GM23248 (cell line): ENCODE results near the gene FAM114A2.

Experiments
- EZH2 ChIP-seq: fragments of 200-600 bp; sonication (generic); IDR thresholded peaks from 2 replicates; pipeline ENCODE4 v1.6.1; 2018; ENCODE audit warnings: antibody characterized with exemption, mild to moderate bottlenecking; ENCODE audit not compliant: insufficient read depth, poor library complexity, severe bottlenecking
- EZH2phosphoT487 ChIP-seq: fragments of 200-600 bp; sonication (generic); IDR thresholded peaks from 2 replicates; pipeline ENCODE4 v1.6.1; 2018; ENCODE audit warnings: antibody characterized with exemption, moderate library complexity, mild to moderate bottlenecking, low read depth; ENCODE audit not compliant: insufficient read depth

GRCh38 chr5:154047324-154047723, 8.6 kb upstream of the FAM114A2 start:
- TF ChIP-seq EZH2phosphoT487 (no peak), EZH2 (no peak)
